ENCODE data around the gene NISCH. TPM values are rescaled to one million over a fixed set of nuclear protein-coding genes. Genes with fewer than 3 reads are reported as not detected.

NISCH gene
- total and polyA plus RNA-seq, 9 donors: 73.6 to 142 (median 97.4) TPM

- H3K4me1 ChIP-seq (ENCODE audit: insufficient read depth): peaks cover 7% of the 10 kb centered on the region
- 90 to 92% (median 91%) methylated on average over 22 of the region's 22 CpGs for WGBS, 3 donors
- no peak overlapping the region for H3K4me3 ChIP-seq
- intact Hi-C loops (cut with DNase I): no loop called here
- TF ChIP-seq POLR2A (IDR thresholded peaks at IDR 0.05): no peak
- TF ChIP-seq EP300 (IDR thresholded peaks at IDR 0.05): no peak
- TF ChIP-seq CTCF (IDR thresholded peaks at IDR 0.05): no peak
- H3K36me3 ChIP-seq: no peaks in the 10 kb centered on the region
- H3K27me3 ChIP-seq: no peaks in the 10 kb centered on the region
- no peak overlapping the region for H3K27ac ChIP-seq
- H3K9me3 ChIP-seq: no peaks in the 10 kb centered on the region
- no peak for DNase-seq
Observed at GRCh38 chr3:52519445-52520140, 64.2 kb downstream of the NISCH start.

DNA sequence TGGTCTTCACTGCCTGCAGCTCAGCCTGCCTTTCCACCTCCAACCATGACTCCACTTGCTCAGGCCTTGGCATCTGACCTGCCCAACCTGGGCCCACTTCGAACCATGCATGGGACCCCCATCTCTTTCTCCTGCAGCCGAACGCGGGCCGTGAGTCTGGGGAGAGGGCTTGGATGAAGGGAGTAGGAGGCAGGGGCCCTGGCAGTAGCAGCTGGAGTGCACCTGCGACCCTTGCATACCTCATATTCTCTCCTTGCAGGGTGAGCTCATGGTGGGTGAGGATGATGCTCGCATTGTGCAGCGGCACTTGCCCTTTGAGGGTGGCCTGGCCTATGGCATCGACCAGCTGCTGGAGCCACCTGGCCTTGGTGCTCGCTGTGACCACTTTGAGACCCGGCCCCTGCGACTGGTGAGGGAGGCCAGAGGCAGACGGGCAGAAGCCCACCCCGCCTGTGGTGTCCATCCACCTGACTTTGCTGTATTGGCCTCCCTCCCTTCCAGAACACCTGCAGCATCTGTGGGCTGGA lies 64.8 kb downstream of the NISCH start:
- H3K4me1 ChIP-seq (ENCODE audit: insufficient read depth): peaks cover 7% of the 10 kb centered on the region
- H3K4me3 ChIP-seq: no peak overlapping the region
- no peak for TF ChIP-seq EP300 (IDR thresholded peaks at IDR 0.05)
- TF ChIP-seq POLR2A (IDR thresholded peaks at IDR 0.05): no peak
- no peak for TF ChIP-seq CTCF (IDR thresholded peaks at IDR 0.05)
- 91 to 94% (median 94%) methylated on average over 14 of the region's 14 CpGs for WGBS, 3 donors
- no peaks in the 10 kb centered on the region for H3K27me3 ChIP-seq
- no peaks in the 10 kb centered on the region for H3K36me3 ChIP-seq
- DNase-seq: no peak
- intact Hi-C loops (cut with DNase I): no loop called here
- H3K27ac ChIP-seq: no peak overlapping the region
- no peaks in the 10 kb centered on the region for H3K9me3 ChIP-seq

DNA sequence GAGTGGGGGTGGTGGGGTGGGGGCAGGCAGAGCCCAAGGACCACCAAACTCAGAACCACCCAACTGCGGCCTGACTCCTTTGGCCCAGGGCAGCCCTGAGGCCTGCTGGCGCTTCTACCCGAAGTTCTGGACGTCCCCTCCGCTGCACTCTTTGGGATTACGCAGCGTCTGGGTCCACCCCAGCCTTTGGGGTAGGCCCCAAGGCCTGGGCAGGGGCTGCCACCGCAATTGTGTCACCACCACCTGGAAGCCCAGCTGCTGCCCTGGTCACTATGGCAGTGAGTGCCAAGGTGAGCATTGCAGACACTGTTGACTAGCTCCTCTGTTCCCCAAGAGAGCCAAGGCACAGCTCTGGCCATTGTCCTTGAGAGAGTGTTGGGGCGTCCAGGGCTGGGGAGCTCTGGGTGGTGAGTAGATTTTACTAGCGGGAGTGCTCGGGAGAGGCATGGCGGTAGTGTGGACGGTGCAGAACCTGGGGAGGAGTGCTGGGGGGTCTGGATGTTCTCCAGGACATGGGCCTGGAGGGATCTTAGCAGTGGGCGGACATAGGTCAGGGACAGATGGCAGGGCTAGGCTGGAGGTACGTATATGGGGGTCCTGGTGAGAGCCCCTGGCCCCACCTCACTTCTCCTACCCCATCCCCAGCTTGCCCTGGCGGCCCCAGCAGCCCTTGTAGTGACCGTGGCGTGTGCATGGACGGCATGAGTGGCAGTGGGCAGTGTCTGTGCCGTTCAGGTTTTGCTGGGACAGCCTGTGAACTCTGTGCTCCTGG lies 65.5 kb downstream of the NISCH start:
- no peaks in the 10 kb centered on the region for H3K36me3 ChIP-seq
- no peak overlapping the region for H3K27ac ChIP-seq
- WGBS, 3 donors: 88 to 93% (median 90%) methylated on average over 20 of the region's 20 CpGs
- H3K9me3 ChIP-seq: no peaks in the 10 kb centered on the region
- H3K27me3 ChIP-seq: no peaks in the 10 kb centered on the region
- H3K4me1 ChIP-seq (ENCODE audit: insufficient read depth): peaks cover 7% of the 10 kb centered on the region
- intact Hi-C loops (cut with DNase I): no loop called here
- no peak for TF ChIP-seq EP300 (IDR thresholded peaks at IDR 0.05)
- DNase-seq: no peak
- H3K4me3 ChIP-seq: no peak overlapping the region

DNA sequence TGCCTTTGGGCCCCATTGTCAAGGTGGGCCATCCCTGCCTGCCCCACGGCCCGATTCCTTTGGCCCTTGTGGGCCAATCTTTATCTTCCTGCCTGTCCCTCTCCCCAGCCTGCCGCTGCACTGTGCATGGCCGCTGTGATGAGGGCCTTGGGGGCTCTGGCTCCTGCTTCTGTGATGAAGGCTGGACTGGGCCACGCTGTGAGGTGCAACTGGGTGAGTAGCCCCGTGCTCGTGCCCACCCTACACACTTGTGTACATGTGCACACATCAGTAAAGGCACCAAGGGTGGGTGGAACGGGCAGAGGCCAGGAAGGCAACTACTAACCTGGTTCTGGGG lies 66.1 kb downstream of the NISCH start:
- Histone ChIP-seq H3K4me3 (no peak overlapping the region), H3K4me1 (ENCODE audit: insufficient read depth) (peaks cover 7% of the 10 kb centered on the region), H3K27ac (no peak overlapping the region), H3K36me3 (no peaks in the 10 kb centered on the region), H3K27me3 (no peaks in the 10 kb centered on the region), H3K9me3 (no peaks in the 10 kb centered on the region)
- TF ChIP-seq CTCF (IDR thresholded peaks at IDR 0.05) (no peak), EP300 (IDR thresholded peaks at IDR 0.05) (no peak), POLR2A (IDR thresholded peaks at IDR 0.05) (no peak)
- DNase-seq: no peak
- intact Hi-C loops (cut with DNase I): no loop called here
- WGBS, 3 donors: 86 to 90% (median 87%) methylated on average over 6 to 8 of the region's 8 CpGs

All from ovary (tissue), 9 donors.